ENCODE results near the gene LAD1. TPM values are rescaled to one million over a fixed set of nuclear protein-coding genes. Genes with fewer than 3 reads are reported as not detected.

LAD1 gene
- total and polyA plus RNA-seq, 9 of the 15 experiments (the other 6 are each of a cell fraction or from before 2014, with no cell fraction given) = 0.31 TPM; not detected in 8

DNA sequence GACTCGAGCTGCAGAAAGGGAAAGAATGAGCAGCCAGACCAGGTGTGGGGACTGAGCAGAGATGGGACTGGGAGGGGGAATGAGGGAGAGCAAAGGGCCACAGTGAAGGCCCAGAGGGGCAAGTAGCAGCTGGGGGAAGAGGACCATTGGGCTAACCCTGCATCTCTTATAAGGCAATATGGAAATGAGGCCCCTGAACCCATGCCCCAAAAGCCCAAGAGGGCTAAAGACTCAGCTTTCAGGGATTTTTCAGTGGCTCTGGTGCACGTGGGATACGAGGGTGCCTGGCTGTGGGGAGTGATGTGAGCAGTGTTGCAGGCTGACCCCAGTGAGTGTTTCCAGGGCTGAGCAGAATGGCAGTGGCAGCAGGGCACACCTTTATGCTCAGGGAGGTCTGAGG is 22.9 kb upstream of the LAD1 start:
- POLR2A ChIA-PET = interaction anchor here (1.0 kb wide), 1 partner anchor 9 kb away, joined by 7 read pairs; no protein-coding TSS in a partner anchor

DNA sequence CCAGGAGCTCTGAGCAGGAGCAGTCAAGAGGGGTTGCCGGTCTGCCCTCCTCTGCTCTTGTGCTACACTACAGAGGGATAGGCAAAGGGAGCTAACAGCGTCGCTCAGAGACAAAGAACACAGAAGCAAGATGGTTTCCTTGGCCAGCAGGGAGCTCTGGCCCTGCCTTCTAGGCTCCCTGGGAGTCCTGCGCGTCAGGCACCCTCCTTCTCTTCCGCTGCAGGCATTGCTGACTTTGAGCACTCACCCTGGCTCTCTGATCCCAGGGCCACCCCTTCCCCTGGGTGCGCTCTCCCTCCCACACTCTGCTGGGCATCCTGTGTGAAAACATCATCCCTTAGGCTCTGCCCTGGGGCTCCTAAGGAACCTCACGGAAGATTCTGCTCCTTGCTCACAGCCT is 21.9 kb upstream of the LAD1 start:
- no TSS peak for BruUV-seq (replicated peaks)
- Histone ChIP-seq H4K20me1 (replicated peaks; ENCODE audit: control insufficient read depth, insufficient read depth, low read length) (peaks cover 5% of the 10 kb centered on the region; the same call in 1 of the 2 replicates), H3K27ac (ENCODE audit: extremely low read depth, low read depth, low read length) (no peak overlapping the region), H3K4me2 (ENCODE audit: insufficient read depth, low read length) (no peak overlapping the region), H3K36me3 (ENCODE audit: control insufficient read depth, insufficient read depth, low read length) (no peaks in the 10 kb centered on the region), H3K27me3 (ENCODE audit: control insufficient read depth in 2 of 2, insufficient read depth in 2 of 2, low read length in 2 of 2) (peaks cover 34 to 58% of the 10 kb centered on the region in 2 experiments; a peak in 4 of 5 replicates), H3K4me1 (replicated peaks in 1 of 2; ENCODE audit: control insufficient read depth in 2 of 2, insufficient read depth in 2 of 2, low read length in 2 of 2) (no peaks in the 10 kb centered on the region), H3K9ac (ENCODE audit: insufficient read depth in 1 of 2, low read depth in 2 of 2, low read length in 2 of 2) (no peak overlapping the region), H3K79me2 (ENCODE audit: control insufficient read depth, insufficient read depth, low read length) (no peaks in the 10 kb centered on the region), H2AFZ (ENCODE audit: low read depth, low read length) (no peak overlapping the region), H3K4me3 (no peak overlapping the region), H3K9me1 (ENCODE audit: control insufficient read depth, insufficient read depth, low read length) (peaks cover 10% of the 10 kb centered on the region), H3K9me3 (replicated peaks; ENCODE audit: control insufficient read depth, insufficient read depth, low read depth, low read length) (no peaks in the 10 kb centered on the region)
- ChIA-PET POLR2A (interaction anchor here (0.5 to 1.1 kb wide), 4 partner anchors 8 to 984 kb away, joined by 3 to 7 read pairs (median 4); no protein-coding TSS in a partner anchor), CTCF (ENCODE audit: low intra/inter-chr PET ratio) (no interaction called here)
- ATAC-seq = no peak
- FAIRE-seq = no peak
- TF ChIP-seq EP300 (IDR thresholded peaks at IDR 0.05; ENCODE audit: low read length) (no peak), RB1 (IDR thresholded peaks at IDR 0.05; ENCODE audit: low read depth) (no peak), HMGN3 (IDR thresholded peaks at IDR 0.05; ENCODE audit: borderline replicate concordance, extremely low read depth, insufficient read length, low read depth, low read length) (no peak), KAT8 (IDR thresholded peaks at IDR 0.05; ENCODE audit: low read depth) (no peak), NUFIP1 (IDR thresholded peaks at IDR 0.05; ENCODE audit: partially characterized antibody) (no peak), MAZ (CRISPR knock-in tag; conservative IDR thresholded peaks at IDR 0.05 in 1 of 2, IDR thresholded peaks at IDR 0.05 in 1 of 2) (no peak), POU5F1 (IDR thresholded peaks at IDR 0.05; ENCODE audit: borderline replicate concordance, low read depth, low read length, partially characterized antibody) (no peak), ILF3 (IDR thresholded peaks at IDR 0.05; ENCODE audit: borderline replicate concordance) (no peak), CAMTA2 (CRISPR knock-in tag; conservative IDR thresholded peaks at IDR 0.05) (no peak)
- TF ChIP-seq, protein P1, sequence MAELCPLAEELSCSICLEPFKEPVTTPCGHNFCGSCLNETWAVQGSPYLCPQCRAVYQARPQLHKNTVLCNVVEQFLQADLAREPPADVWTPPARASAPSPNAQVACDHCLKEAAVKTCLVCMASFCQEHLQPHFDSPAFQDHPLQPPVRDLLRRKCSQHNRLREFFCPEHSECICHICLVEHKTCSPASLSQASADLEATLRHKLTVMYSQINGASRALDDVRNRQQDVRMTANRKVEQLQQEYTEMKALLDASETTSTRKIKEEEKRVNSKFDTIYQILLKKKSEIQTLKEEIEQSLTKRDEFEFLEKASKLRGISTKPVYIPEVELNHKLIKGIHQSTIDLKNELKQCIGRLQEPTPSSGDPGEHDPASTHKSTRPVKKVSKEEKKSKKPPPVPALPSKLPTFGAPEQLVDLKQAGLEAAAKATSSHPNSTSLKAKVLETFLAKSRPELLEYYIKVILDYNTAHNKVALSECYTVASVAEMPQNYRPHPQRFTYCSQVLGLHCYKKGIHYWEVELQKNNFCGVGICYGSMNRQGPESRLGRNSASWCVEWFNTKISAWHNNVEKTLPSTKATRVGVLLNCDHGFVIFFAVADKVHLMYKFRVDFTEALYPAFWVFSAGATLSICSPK (IDR thresholded peaks at IDR 0.05; ENCODE audit: borderline replicate concordance) = no peak
- in situ Hi-C loops (cut with MboI) (no loop called here), intact Hi-C loops (cut with micrococcal nuclease) (no loop called here)
- WGBS (ENCODE audit: insufficient coverage, low coverage, missing lambda C conversion rate) = 1% methylated on average over 8 of the region's 8 CpGs
- no peak for DNase-seq (ENCODE audit: extremely low read depth in 1 of 4, low spot score in 3 of 4)

More for the DNA sequence above, 22.9 kb upstream of the LAD1 start:
- in situ Hi-C loops (cut with MboI) = no loop called here
- CTCF ChIA-PET (ENCODE audit: low intra/inter-chr PET ratio) = no interaction called here
- H3K27me3 ChIP-seq (ENCODE audit: control insufficient read depth in 2 of 2, insufficient read depth in 2 of 2, low read length in 2 of 2) = peaks cover 32 to 60% of the 10 kb centered on the region in 2 experiments; a peak in 4 of 5 replicates
- no peak overlapping the region for H3K27ac ChIP-seq (ENCODE audit: extremely low read depth, low read depth, low read length)
- no TSS peak for BruUV-seq (replicated peaks)
- no peaks in the 10 kb centered on the region for H3K36me3 ChIP-seq (ENCODE audit: control insufficient read depth, insufficient read depth, low read length)
- 0% methylated on average over 3 of the region's 3 CpGs for WGBS (ENCODE audit: insufficient coverage, low coverage, missing lambda C conversion rate)
- no peaks in the 10 kb centered on the region for H3K4me1 ChIP-seq (replicated peaks in 1 of 2; ENCODE audit: control insufficient read depth in 2 of 2, insufficient read depth in 2 of 2, low read length in 2 of 2)
- no peak for TF ChIP-seq SIRT6 (IDR thresholded peaks at IDR 0.05; ENCODE audit: low read depth, low read length)
- peaks cover 10% of the 10 kb centered on the region for H3K9me1 ChIP-seq (ENCODE audit: control insufficient read depth, insufficient read depth, low read length)
- no peaks in the 10 kb centered on the region for H3K79me2 ChIP-seq (ENCODE audit: control insufficient read depth, insufficient read depth, low read length)
- H4K20me1 ChIP-seq (replicated peaks; ENCODE audit: control insufficient read depth, insufficient read depth, low read length) = peaks cover 5% of the 10 kb centered on the region; the same call in 1 of the 2 replicates
- no peak overlapping the region for H2AFZ ChIP-seq (ENCODE audit: low read depth, low read length)
- H3K4me2 ChIP-seq (ENCODE audit: insufficient read depth, low read length) = no peak overlapping the region
- FAIRE-seq (no peak), ATAC-seq (no peak), DNase-seq (ENCODE audit: extremely low read depth in 1 of 4, low spot score in 3 of 4) (no peak)
- no peaks in the 10 kb centered on the region for H3K9me3 ChIP-seq (replicated peaks; ENCODE audit: control insufficient read depth, insufficient read depth, low read depth, low read length)
- intact Hi-C loops (cut with micrococcal nuclease) = no loop called here
- no peak overlapping the region for H3K9ac ChIP-seq (ENCODE audit: insufficient read depth in 1 of 2, low read depth in 2 of 2, low read length in 2 of 2)
- no peak overlapping the region for H3K4me3 ChIP-seq

Measured in K562 (cell line).